Thyroid gland (tissue), 4 donors: Measurements from ENCODE around the gene CDKN2AIPNL.

Experiments
- POLR2A ChIP-seq, 2 donors: fragments of 450-650 bp; IDR thresholded peaks; one replicate each; pipeline ENCODE4 v1.6.1; 2017; ENCODE audit warnings: antibody characterized with exemption in 2 of 2, mild to moderate bottlenecking in 2 of 2, moderate library complexity in 1 of 2
- TF ChIP-seq, protein P1 (sequence below), 6 experiments: fragments of 200-600 bp in 3 of 6; fragments of 450-650 bp in 3 of 6; sonication (generic) in 3 of 6; IDR thresholded peaks; one replicate each; pipeline ENCODE4 v1.5.1; 2016 to 2019; ENCODE audit warnings: antibody characterized with exemption in 6 of 6, mild to moderate bottlenecking in 2 of 6, inconsistent platforms in 1 of 6, moderate library complexity in 1 of 6

DNA sequence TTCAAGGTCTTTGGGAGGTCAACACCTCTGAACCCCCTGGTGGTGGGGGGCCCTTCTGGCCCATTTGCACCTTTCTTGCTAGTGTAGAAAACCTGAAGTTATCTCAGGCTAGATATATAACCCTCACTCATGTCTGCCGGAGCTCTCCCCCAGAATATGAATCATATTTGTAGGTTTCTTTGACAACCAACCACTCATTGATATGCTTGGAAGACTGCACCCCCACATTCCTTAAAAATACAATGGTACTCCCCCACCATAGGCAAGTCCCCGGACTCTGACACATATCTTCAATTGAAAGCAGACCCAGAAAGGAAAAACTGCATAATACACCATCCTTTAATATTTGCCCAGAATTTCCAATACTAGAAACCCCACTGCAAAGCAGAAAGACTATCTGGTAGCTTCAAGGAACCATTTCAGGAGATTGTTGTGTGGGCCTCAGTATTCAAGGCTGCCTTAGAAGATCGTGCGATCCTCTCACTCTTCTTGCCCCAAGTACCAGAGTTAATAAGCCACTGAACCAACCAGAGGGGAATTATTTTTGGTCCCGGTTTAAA lies 41.3 kb downstream of the CDKN2AIPNL start:
- TF ChIP-seq, protein P1, sequence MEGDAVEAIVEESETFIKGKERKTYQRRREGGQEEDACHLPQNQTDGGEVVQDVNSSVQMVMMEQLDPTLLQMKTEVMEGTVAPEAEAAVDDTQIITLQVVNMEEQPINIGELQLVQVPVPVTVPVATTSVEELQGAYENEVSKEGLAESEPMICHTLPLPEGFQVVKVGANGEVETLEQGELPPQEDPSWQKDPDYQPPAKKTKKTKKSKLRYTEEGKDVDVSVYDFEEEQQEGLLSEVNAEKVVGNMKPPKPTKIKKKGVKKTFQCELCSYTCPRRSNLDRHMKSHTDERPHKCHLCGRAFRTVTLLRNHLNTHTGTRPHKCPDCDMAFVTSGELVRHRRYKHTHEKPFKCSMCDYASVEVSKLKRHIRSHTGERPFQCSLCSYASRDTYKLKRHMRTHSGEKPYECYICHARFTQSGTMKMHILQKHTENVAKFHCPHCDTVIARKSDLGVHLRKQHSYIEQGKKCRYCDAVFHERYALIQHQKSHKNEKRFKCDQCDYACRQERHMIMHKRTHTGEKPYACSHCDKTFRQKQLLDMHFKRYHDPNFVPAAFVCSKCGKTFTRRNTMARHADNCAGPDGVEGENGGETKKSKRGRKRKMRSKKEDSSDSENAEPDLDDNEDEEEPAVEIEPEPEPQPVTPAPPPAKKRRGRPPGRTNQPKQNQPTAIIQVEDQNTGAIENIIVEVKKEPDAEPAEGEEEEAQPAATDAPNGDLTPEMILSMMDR (IDR thresholded peaks at IDR 0.05) = no peak
- TF ChIP-seq POLR2A (IDR thresholded peaks at IDR 0.05) = no peak
